NT2/D1 (cell line): ENCODE measurements around the gene ATP5F1E.

Experiments used
- DNase-seq: peaks from one replicate; pipeline ENCODE4 v3.0.0-alpha.2; 2011; ENCODE audit warnings: low read depth, low spot score
- H3K27me3 ChIP-seq: 2 replicates; pipeline ENCODE4 v1.6.0; 2011; ENCODE audit warnings: mild to moderate bottlenecking; ENCODE audit not compliant: insufficient read length, insufficient read depth
- H3K36me3 ChIP-seq: 2 replicates; pipeline ENCODE4 v1.6.1; 2011; ENCODE audit warnings: mild to moderate bottlenecking, low read length, mixed read lengths; ENCODE audit not compliant: insufficient read depth, insufficient read length
- H3K4me1 ChIP-seq: 2 replicates; pipeline ENCODE4 v1.5.1; 2011; ENCODE audit not compliant: insufficient read depth, insufficient read length
- H3K4me3 ChIP-seq: 2 replicates; pipeline ENCODE4 v1.5.1; 2011; ENCODE audit warnings: low read depth; ENCODE audit not compliant: insufficient read length
- H3K9ac ChIP-seq: 2 replicates; pipeline ENCODE4 v1.6.0; 2011; ENCODE audit warnings: low read depth; ENCODE audit not compliant: insufficient read length
- H3K9me3 ChIP-seq: 2 replicates; pipeline ENCODE4 v1.5.1; 2011; ENCODE audit warnings: mild to moderate bottlenecking, low read length; ENCODE audit not compliant: insufficient read depth
- SUZ12 ChIP-seq: IDR thresholded peaks from 2 replicates; pipeline ENCODE4 v1.6.1; 2011; ENCODE audit not compliant: insufficient read length, insufficient read depth; ENCODE audit errors: extremely low read depth
- YY1 ChIP-seq: IDR thresholded peaks from 2 replicates; pipeline ENCODE4 v1.6.1; 2011; ENCODE audit not compliant: insufficient read length, insufficient read depth
- ZNF274 ChIP-seq: IDR thresholded peaks from 2 replicates; pipeline ENCODE4 v1.6.1; 2011; ENCODE audit warnings: mild to moderate bottlenecking, low read depth, low read length

The ATP5F1E gene

DNA sequence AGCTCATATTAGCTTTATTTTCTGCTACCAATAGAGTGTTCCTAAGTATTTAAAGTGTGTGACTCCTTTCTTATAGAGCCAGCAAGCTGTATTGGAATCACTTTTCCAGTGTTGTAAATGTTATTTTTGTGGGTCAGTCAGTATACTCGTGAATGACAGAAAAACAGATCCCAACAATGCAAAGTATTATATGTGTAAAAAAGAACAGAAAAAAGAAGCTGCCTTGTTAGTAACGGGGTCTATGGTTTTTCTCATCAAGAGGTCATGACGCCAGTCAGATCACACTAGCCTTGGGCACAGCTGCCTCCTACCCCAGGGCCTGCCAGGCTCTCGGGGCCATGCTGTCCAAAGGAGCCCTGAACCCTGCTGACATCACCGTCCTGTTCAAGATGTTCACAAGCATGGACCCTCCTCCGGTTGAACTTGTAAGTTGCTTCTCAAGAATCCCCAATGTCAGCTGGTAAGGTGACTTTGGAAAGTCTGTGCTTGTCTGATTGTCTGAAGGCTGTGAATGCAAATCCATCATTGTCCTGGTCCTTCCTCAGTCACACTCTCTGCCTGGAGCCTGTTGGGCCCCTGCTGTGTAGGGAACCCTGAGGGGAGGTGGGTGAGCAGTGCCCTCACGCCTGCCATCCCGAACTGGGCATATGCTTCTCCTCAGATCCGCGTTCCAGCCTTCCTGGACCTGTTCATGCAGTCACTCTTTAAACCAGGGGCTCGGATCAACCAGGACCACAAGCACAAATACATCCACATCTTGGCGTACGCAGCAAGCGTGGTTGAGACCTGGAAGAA lies 41.3 kb downstream of the ATP5F1E start:
- no peak overlapping the region for H3K9ac ChIP-seq
- TF ChIP-seq ZNF274 = no peak
- no peak for TF ChIP-seq SUZ12
- TF ChIP-seq YY1 = no peak
- H3K4me3 ChIP-seq = no peak overlapping the region
- no peaks in the 10 kb centered on the region for H3K9me3 ChIP-seq
- peaks cover 98% of the 10 kb centered on the region for H3K36me3 ChIP-seq
- no peaks in the 10 kb centered on the region for H3K4me1 ChIP-seq
- H3K27me3 ChIP-seq = no peaks in the 10 kb centered on the region
- DNase-seq = no peak

DNA sequence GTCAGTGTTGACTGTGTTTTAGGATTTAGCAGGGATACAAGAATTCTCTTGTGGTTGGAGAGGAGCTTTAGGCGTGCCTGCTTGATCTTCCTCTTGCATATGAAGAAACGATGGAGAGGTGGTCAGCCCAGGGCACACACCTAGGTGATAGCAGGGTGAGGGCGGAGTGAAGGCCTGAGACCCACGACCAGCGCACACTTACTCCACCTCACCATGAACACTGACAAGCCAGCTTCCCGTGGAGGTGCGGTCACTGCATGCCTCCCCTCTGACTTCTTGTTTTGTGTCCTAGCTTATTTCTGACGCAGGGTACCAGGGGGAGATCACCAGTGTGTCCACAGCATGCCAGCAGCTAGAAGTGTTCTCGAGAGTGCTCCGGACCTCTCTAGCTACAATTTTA lies 42.9 kb downstream of the ATP5F1E start:
- Histone ChIP-seq H3K9ac (no peak overlapping the region), H3K36me3 (peaks cover 95% of the 10 kb centered on the region), H3K27me3 (no peaks in the 10 kb centered on the region), H3K4me3 (no peak overlapping the region), H3K4me1 (no peaks in the 10 kb centered on the region), H3K9me3 (no peaks in the 10 kb centered on the region)
- DNase-seq = no peak
- TF ChIP-seq YY1 = no peak
- TF ChIP-seq SUZ12 = no peak
- no peak for TF ChIP-seq ZNF274

DNA sequence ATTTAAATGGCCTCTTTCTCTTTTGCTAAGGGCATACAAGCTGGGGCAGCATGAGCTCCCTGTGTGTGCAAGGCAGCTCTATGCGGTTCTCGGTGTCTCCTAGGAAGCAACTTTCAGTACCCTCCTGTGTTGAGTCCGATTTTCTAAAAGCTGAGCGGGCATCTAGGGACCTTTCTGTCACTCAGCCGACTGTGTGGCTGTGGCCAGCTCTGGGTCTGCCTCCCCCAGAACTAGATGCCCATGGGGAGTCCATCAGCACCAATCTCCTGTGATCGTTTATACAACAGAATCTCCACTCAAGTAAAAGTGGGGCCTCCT lies 43.6 kb downstream of the ATP5F1E start:
- peaks cover 89% of the 10 kb centered on the region for H3K36me3 ChIP-seq

DNA sequence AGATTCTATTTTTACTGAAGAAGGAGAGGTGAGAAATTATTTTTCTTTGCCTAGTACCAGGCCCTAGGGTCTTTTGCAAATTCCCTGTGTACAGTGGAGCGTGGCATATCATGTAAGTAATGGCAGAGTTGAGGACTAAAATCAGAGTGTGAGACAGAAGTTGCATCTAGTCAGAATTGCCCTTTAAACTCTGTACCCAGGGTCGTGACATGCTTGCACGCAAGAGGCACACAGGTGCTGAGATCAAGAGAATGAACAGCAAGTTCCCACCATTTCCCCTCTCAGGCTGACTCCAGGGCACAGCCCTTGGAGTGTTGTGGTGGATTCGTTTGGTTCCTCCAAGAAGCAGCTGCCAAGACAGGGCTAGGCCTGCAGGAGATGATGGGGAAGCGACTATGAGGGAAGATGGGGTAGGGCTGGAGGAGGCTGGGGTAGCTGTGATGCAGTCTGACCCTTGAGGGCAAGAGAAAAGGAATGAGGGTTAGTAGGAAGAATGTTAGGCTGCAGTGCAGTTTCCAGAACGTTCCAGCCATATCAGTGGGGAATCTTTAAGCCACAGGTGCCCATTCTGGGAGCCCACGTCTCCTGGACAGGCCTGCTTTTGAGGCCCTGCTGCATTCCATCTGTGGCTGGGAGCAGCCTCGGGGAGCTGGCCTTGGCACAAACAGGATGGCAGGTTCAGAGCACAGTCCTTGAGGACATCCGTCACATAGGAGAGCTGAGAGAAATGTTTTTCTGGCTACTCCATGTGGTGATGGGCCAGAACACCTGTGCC lies 44.2 kb downstream of the ATP5F1E start:
- no peaks in the 10 kb centered on the region for H3K4me1 ChIP-seq
- no peak overlapping the region for H3K9ac ChIP-seq
- H3K36me3 ChIP-seq = peaks cover 83% of the 10 kb centered on the region
- H3K4me3 ChIP-seq = no peak overlapping the region
- TF ChIP-seq ZNF274 (no peak), YY1 (no peak), SUZ12 (no peak)
- H3K9me3 ChIP-seq = no peaks in the 10 kb centered on the region
- H3K27me3 ChIP-seq = no peaks in the 10 kb centered on the region
- no peak for DNase-seq

More for the DNA sequence above, 43.6 kb downstream of the ATP5F1E start:
- DNase-seq = no peak
- Histone ChIP-seq H3K4me3 (no peak overlapping the region), H3K9me3 (no peaks in the 10 kb centered on the region), H3K27me3 (no peaks in the 10 kb centered on the region), H3K9ac (no peak overlapping the region), H3K4me1 (no peaks in the 10 kb centered on the region)
- TF ChIP-seq SUZ12 (no peak), ZNF274 (no peak)

DNA sequence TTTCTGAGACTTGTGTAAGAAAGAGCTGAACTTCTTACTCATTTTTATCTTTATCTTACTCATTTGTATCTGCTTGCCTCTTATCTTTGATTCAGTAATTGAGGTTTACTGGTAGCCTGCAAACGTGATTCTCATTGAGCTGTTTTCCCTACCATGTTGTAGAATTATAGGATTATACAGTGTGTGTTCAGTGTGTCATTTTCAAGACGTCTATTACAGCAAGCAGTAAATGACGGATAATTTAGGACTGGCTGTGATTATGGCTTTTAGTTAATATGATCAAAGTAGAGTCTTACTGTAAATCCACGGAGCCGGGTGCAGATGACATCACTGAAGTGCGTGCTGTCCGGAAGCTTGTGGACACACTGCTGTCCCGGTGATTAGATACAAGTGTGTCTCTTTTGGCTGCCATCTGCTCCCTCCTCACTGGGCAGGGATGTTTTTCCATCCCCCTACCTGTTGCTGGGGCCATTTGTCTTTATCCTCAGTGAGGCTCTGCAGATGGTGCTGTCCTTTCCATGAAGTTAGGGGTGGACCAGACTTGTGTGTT lies 45.1 kb downstream of the ATP5F1E start:
- Histone ChIP-seq H3K9me3 (no peaks in the 10 kb centered on the region), H3K4me1 (peaks cover 5% of the 10 kb centered on the region), H3K9ac (no peak overlapping the region), H3K27me3 (no peaks in the 10 kb centered on the region), H3K4me3 (no peak overlapping the region), H3K36me3 (peaks cover 81% of the 10 kb centered on the region)
- no peak for DNase-seq
- TF ChIP-seq SUZ12 (no peak), ZNF274 (no peak), YY1 (no peak)

DNA sequence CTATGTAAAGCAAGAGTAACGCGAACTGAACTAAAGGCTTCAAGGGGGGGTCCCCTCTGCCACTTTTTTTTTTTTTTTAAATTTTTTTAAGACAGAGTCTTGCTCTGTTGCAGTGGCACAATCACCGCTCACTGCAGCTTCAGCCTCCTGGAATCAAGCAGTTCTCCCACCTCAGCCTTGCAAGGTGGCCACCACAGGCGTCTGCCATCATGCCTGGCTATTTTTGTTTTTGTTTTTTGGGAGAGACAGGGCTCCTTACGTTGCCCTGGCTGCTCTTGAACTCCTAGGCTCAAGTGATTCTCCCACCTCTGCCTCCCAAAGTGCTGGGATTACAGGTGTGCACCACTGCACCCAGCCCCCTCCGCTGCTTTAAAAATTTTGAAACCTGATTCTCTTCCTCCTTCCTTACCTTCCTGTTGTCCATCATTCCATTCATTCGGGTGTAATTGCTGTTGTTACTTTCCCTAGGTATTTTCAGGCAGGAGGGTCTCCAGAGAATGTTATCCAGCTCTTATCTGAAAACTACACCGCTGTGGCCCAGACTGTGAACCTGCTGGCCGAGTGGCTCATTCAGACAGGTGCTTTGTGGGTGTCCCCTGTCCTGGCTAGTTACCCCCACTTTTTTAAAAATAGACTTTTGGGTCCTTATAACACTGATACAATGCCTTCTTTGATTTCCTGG lies 45.7 kb downstream of the ATP5F1E start:
- no peak overlapping the region for H3K4me3 ChIP-seq
- DNase-seq = no peak
- no peaks in the 10 kb centered on the region for H3K27me3 ChIP-seq
- TF ChIP-seq ZNF274 (no peak), SUZ12 (no peak), YY1 (no peak)
- peaks cover 5% of the 10 kb centered on the region for H3K4me1 ChIP-seq
- no peaks in the 10 kb centered on the region for H3K9me3 ChIP-seq
- peaks cover 74% of the 10 kb centered on the region for H3K36me3 ChIP-seq
- no peak overlapping the region for H3K9ac ChIP-seq

DNA sequence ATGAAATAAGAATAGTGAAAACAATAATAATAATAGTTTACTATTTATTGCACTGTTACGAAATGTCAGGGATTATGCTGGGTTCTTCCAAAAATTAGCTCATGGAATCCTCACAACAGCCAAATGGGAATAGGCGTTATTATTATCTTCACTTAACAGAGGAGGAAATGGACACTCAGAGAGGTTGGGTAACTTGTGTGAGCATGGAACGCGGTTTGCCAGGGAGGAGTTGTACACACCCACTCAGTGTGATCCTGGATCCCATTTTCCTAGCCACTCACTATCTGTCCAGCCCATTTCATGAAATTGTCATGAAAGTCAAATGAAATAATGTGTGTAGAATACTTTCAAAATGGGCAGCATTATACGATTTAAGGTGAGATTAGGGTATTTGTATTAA lies 46.5 kb downstream of the ATP5F1E start:
- peaks cover 67% of the 10 kb centered on the region for H3K36me3 ChIP-seq

More for the DNA sequence above, 46.5 kb downstream of the ATP5F1E start:
- H3K4me1 ChIP-seq = peaks cover 5% of the 10 kb centered on the region
- TF ChIP-seq SUZ12 = no peak
- TF ChIP-seq ZNF274 = no peak
- TF ChIP-seq YY1 = no peak
- no peak overlapping the region for H3K4me3 ChIP-seq
- H3K9me3 ChIP-seq = no peaks in the 10 kb centered on the region
- H3K27me3 ChIP-seq = no peaks in the 10 kb centered on the region
- DNase-seq = no peak
- H3K9ac ChIP-seq = no peak overlapping the region
